Testis (tissue), 2 donors: Measurements from ENCODE around the gene DPH2.

ENCODE experiments used
- CTCF ChIP-seq, 3 experiments: fragments of 450-650 bp in 2 of 3; fragments of 200-600 bp in 1 of 3; sonication (generic) in 1 of 3; IDR thresholded peaks; one replicate each; pipeline ENCODE4 v1.5.1; 2016 to 2019; ENCODE audit warnings: antibody characterized with exemption in 3 of 3, mild to moderate bottlenecking in 2 of 3, moderate library complexity in 1 of 3
- POLR2A ChIP-seq: fragments of 450-650 bp; IDR thresholded peaks from one replicate; pipeline ENCODE4 v1.6.1; 2017; ENCODE audit warnings: antibody characterized with exemption, mild to moderate bottlenecking, moderate library complexity

DNA sequence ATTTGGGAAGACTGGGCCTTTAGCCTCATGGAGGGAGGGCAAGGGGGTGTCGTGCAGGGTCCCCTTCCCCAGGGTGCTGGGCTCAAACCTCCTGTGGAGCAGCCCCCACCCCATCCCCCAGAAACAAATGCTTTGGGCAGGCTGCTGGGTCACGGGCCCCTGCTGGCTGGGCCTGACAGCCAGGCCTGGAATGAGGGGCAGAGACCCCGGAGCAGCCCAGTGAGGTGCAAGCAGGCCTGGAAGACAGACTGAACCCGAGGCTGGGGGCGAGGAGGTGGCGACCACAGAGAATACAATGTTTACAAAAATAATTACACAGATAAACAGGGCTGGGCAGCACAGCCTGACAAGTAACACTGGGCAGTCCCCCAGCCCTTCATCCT is 26.9 kb downstream of the DPH2 start:
- no peak for TF ChIP-seq CTCF (IDR thresholded peaks at IDR 0.05)
- TF ChIP-seq POLR2A = no peak
